Measurements from ENCODE around the gene PPP1R7.

Gene PPP1R7

GRCh38 chr2:241109210-241110088 is 40.8 kb upstream of the PPP1R7 start:
- no peak for TF ChIP-seq CTCF (IDR thresholded peaks at IDR 0.05)

GRCh38 chr2:241110089-241110606 is 40.1 kb upstream of the PPP1R7 start:
- no peak for TF ChIP-seq CTCF (IDR thresholded peaks at IDR 0.05)

- no peak for TF ChIP-seq CTCF (IDR thresholded peaks at IDR 0.05)
These were observed 39.4 kb upstream of the PPP1R7 start for GRCh38 chr2:241110607-241111439.

GRCh38 chr2:241111440-241111805 is 38.8 kb upstream of the PPP1R7 start:
- no peak for TF ChIP-seq CTCF (IDR thresholded peaks at IDR 0.05)

- TF ChIP-seq CTCF (IDR thresholded peaks at IDR 0.05): no peak
These were observed 38.2 kb upstream of the PPP1R7 start for GRCh38 chr2:241112046-241112445.

GRCh38 chr2:241112592-241112991 is 37.7 kb upstream of the PPP1R7 start:
- no peak for TF ChIP-seq CTCF (IDR thresholded peaks at IDR 0.05)

- TF ChIP-seq CTCF (IDR thresholded peaks at IDR 0.05): no peak
These were observed 35.4 kb upstream of the PPP1R7 start for GRCh38 chr2:241114836-241115235.
